ENCODE measurements around the gene PERM1.

PERM1 gene

GRCh38 chr1:941588-942383, 40.1 kb downstream of the PERM1 start:
- Histone ChIP-seq H3K4me3 (ENCODE audit: low read length) (no peak overlapping the region), H3K9me3 (ENCODE audit: control insufficient read depth, low read length) (no peaks in the 10 kb centered on the region), H3K4me1 (ENCODE audit: control insufficient read depth, insufficient read depth, low read length) (peaks cover 36% of the 10 kb centered on the region), H3K27me3 (ENCODE audit: control insufficient read depth, insufficient read depth, low read length) (peaks cover 52% of the 10 kb centered on the region), H3K36me3 (ENCODE audit: control insufficient read depth, insufficient read depth, low read length) (no peaks in the 10 kb centered on the region), H3K9ac (ENCODE audit: low read length) (no peak overlapping the region)

- no peaks in the 10 kb centered on the region for H3K36me3 ChIP-seq (ENCODE audit: control insufficient read depth, insufficient read depth, low read length)
- peaks cover 59% of the 10 kb centered on the region for H3K27me3 ChIP-seq (ENCODE audit: control insufficient read depth, insufficient read depth, low read length)
- no peak overlapping the region for H3K9ac ChIP-seq (ENCODE audit: low read length)
- no peaks in the 10 kb centered on the region for H3K9me3 ChIP-seq (ENCODE audit: control insufficient read depth, low read length)
- H3K4me1 ChIP-seq (ENCODE audit: control insufficient read depth, insufficient read depth, low read length), result peaks cover 36% of the 10 kb centered on the region
- no peak overlapping the region for H3K4me3 ChIP-seq (ENCODE audit: low read length)
Measured at GRCh38 chr1:941015-941587, 40.8 kb downstream of the PERM1 start.

GRCh38 chr1:940107-941014, 41.5 kb downstream of the PERM1 start:
- peaks cover 66% of the 10 kb centered on the region for H3K27me3 ChIP-seq (ENCODE audit: control insufficient read depth, insufficient read depth, low read length)
- peaks cover 41% of the 10 kb centered on the region for H3K4me1 ChIP-seq (ENCODE audit: control insufficient read depth, insufficient read depth, low read length)
- no peaks in the 10 kb centered on the region for H3K36me3 ChIP-seq (ENCODE audit: control insufficient read depth, insufficient read depth, low read length)
- H3K4me3 ChIP-seq (ENCODE audit: low read length), result no peak overlapping the region
- no peak overlapping the region for H3K9ac ChIP-seq (ENCODE audit: low read length)
- H3K9me3 ChIP-seq (ENCODE audit: control insufficient read depth, low read length), result no peaks in the 10 kb centered on the region

- peaks cover 72% of the 10 kb centered on the region for H3K27me3 ChIP-seq (ENCODE audit: control insufficient read depth, insufficient read depth, low read length)
- H3K4me3 ChIP-seq (ENCODE audit: low read length), result no peak overlapping the region
- no peaks in the 10 kb centered on the region for H3K36me3 ChIP-seq (ENCODE audit: control insufficient read depth, insufficient read depth, low read length)
- no peaks in the 10 kb centered on the region for H3K9me3 ChIP-seq (ENCODE audit: control insufficient read depth, low read length)
- no peak overlapping the region for H3K9ac ChIP-seq (ENCODE audit: low read length)
- H3K4me1 ChIP-seq (ENCODE audit: control insufficient read depth, insufficient read depth, low read length), result peaks cover 47% of the 10 kb centered on the region
Measured at GRCh38 chr1:939511-940106, 42.3 kb downstream of the PERM1 start.

- peaks cover 47% of the 10 kb centered on the region for H3K4me1 ChIP-seq (ENCODE audit: control insufficient read depth, insufficient read depth, low read length)
- H3K27me3 ChIP-seq (ENCODE audit: control insufficient read depth, insufficient read depth, low read length), result peaks cover 72% of the 10 kb centered on the region
- no peak overlapping the region for H3K9ac ChIP-seq (ENCODE audit: low read length)
- no peaks in the 10 kb centered on the region for H3K9me3 ChIP-seq (ENCODE audit: control insufficient read depth, low read length)
- no peaks in the 10 kb centered on the region for H3K36me3 ChIP-seq (ENCODE audit: control insufficient read depth, insufficient read depth, low read length)
- H3K4me3 ChIP-seq (ENCODE audit: low read length), result no peak overlapping the region
Measured at GRCh38 chr1:938711-939489, 43.0 kb downstream of the PERM1 start.

GRCh38 chr1:938088-938683, 43.7 kb downstream of the PERM1 start:
- Histone ChIP-seq H3K4me3 (ENCODE audit: low read length) (no peak overlapping the region), H3K9ac (ENCODE audit: low read length) (no peak overlapping the region), H3K27me3 (ENCODE audit: control insufficient read depth, insufficient read depth, low read length) (peaks cover 76% of the 10 kb centered on the region), H3K9me3 (ENCODE audit: control insufficient read depth, low read length) (no peaks in the 10 kb centered on the region), H3K4me1 (ENCODE audit: control insufficient read depth, insufficient read depth, low read length) (peaks cover 49% of the 10 kb centered on the region), H3K36me3 (ENCODE audit: control insufficient read depth, insufficient read depth, low read length) (no peaks in the 10 kb centered on the region)

- Histone ChIP-seq H3K36me3 (ENCODE audit: control insufficient read depth, insufficient read depth, low read length) (no peaks in the 10 kb centered on the region), H3K4me3 (ENCODE audit: low read length) (no peak overlapping the region), H3K9ac (ENCODE audit: low read length) (no peak overlapping the region), H3K4me1 (ENCODE audit: control insufficient read depth, insufficient read depth, low read length) (peaks cover 49% of the 10 kb centered on the region), H3K9me3 (ENCODE audit: control insufficient read depth, low read length) (no peaks in the 10 kb centered on the region), H3K27me3 (ENCODE audit: control insufficient read depth, insufficient read depth, low read length) (peaks cover 76% of the 10 kb centered on the region)
Measured at GRCh38 chr1:937521-937920, 44.4 kb downstream of the PERM1 start.

- H3K9ac ChIP-seq (ENCODE audit: low read length), result no peak overlapping the region
- no peaks in the 10 kb centered on the region for H3K36me3 ChIP-seq (ENCODE audit: control insufficient read depth, insufficient read depth, low read length)
- no peaks in the 10 kb centered on the region for H3K9me3 ChIP-seq (ENCODE audit: control insufficient read depth, low read length)
- H3K4me3 ChIP-seq (ENCODE audit: low read length), result no peak overlapping the region
- peaks cover 73% of the 10 kb centered on the region for H3K27me3 ChIP-seq (ENCODE audit: control insufficient read depth, insufficient read depth, low read length)
- peaks cover 49% of the 10 kb centered on the region for H3K4me1 ChIP-seq (ENCODE audit: control insufficient read depth, insufficient read depth, low read length)
Measured at GRCh38 chr1:936348-937264, 45.3 kb downstream of the PERM1 start.

GRCh38 chr1:935751-936231, 46.1 kb downstream of the PERM1 start:
- Histone ChIP-seq H3K36me3 (ENCODE audit: control insufficient read depth, insufficient read depth, low read length) (no peaks in the 10 kb centered on the region), H3K27me3 (ENCODE audit: control insufficient read depth, insufficient read depth, low read length) (peaks cover 67% of the 10 kb centered on the region), H3K9me3 (ENCODE audit: control insufficient read depth, low read length) (no peaks in the 10 kb centered on the region), H3K4me3 (ENCODE audit: low read length) (no peak overlapping the region), H3K9ac (ENCODE audit: low read length) (no peak overlapping the region), H3K4me1 (ENCODE audit: control insufficient read depth, insufficient read depth, low read length) (peaks cover 43% of the 10 kb centered on the region)

GRCh38 chr1:934991-935750, 46.7 kb downstream of the PERM1 start:
- H3K9me3 ChIP-seq (ENCODE audit: control insufficient read depth, low read length), result no peaks in the 10 kb centered on the region
- H3K9ac ChIP-seq (ENCODE audit: low read length), result no peak overlapping the region
- H3K4me3 ChIP-seq (ENCODE audit: low read length), result no peak overlapping the region
- peaks cover 38% of the 10 kb centered on the region for H3K4me1 ChIP-seq (ENCODE audit: control insufficient read depth, insufficient read depth, low read length)
- H3K36me3 ChIP-seq (ENCODE audit: control insufficient read depth, insufficient read depth, low read length), result no peaks in the 10 kb centered on the region
- H3K27me3 ChIP-seq (ENCODE audit: control insufficient read depth, insufficient read depth, low read length), result peaks cover 62% of the 10 kb centered on the region

Data from mucosa of stomach (tissue), 1 donor.